PC-3 (cell line): ENCODE data around the gene PRSS16.

Experiments used
- EZH2phosphoT487 ChIP-seq: fragments of 300-600 bp; sonication (generic); IDR thresholded peaks from 2 replicates; pipeline ENCODE4 v1.6.1; 2018; ENCODE audit warnings: mild to moderate bottlenecking, antibody characterized with exemption, low read length, borderline replicate concordance
- TF ChIP-seq, protein P1 (sequence below): fragments of 300-600 bp; sonication (generic); conservative IDR thresholded peaks from 2 replicates; pipeline ENCODE4 v1.5.1; 2017; ENCODE audit warnings: antibody characterized with exemption, low read depth, mild to moderate bottlenecking, low read length

- TF ChIP-seq, protein P1, sequence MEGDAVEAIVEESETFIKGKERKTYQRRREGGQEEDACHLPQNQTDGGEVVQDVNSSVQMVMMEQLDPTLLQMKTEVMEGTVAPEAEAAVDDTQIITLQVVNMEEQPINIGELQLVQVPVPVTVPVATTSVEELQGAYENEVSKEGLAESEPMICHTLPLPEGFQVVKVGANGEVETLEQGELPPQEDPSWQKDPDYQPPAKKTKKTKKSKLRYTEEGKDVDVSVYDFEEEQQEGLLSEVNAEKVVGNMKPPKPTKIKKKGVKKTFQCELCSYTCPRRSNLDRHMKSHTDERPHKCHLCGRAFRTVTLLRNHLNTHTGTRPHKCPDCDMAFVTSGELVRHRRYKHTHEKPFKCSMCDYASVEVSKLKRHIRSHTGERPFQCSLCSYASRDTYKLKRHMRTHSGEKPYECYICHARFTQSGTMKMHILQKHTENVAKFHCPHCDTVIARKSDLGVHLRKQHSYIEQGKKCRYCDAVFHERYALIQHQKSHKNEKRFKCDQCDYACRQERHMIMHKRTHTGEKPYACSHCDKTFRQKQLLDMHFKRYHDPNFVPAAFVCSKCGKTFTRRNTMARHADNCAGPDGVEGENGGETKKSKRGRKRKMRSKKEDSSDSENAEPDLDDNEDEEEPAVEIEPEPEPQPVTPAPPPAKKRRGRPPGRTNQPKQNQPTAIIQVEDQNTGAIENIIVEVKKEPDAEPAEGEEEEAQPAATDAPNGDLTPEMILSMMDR, result no peak
- no peak for TF ChIP-seq EZH2phosphoT487
These were observed 33.6 kb downstream of the PRSS16 start for GRCh38 chr6:27281105-27281539.
